Skeletal muscle cell (primary cell): Measurements from ENCODE around the gene GALNS.
"Not testable (repeated sequence)": the region's sequence is repeated elsewhere in the genome, so short reads cannot be mapped to it uniquely, and the experiment has no call there.

Experiments
- DNase-seq: peaks from one replicate; pipeline ENCODE4 v3.0.0-alpha.2; 2010; ENCODE audit warnings: low read depth
- H3K4me3 ChIP-seq: 2 replicates; pipeline ENCODE4 v1.5.1; 2011; ENCODE audit warnings: low read depth, mild to moderate bottlenecking, control low read depth, low read length, moderate library complexity

GALNS gene

GRCh38 chr16:88889702-88890352 is 33.1 kb upstream of the GALNS start:
- DNase-seq: not testable (repeated sequence)

GRCh38 chr16:88888461-88889387 is 32.0 kb upstream of the GALNS start:
- DNase-seq: no peak
- no peak overlapping the region for H3K4me3 ChIP-seq

More at GRCh38 chr16:88889702-88890352, 33.1 kb upstream of the GALNS start:
- not testable (repeated sequence) for H3K4me3 ChIP-seq

GRCh38 chr16:88888057-88888456 is 31.3 kb upstream of the GALNS start:
- H3K4me3 ChIP-seq: no peak overlapping the region
- no peak for DNase-seq

GRCh38 chr16:88886845-88887521 is 30.2 kb upstream of the GALNS start:
- DNase-seq: no peak
- H3K4me3 ChIP-seq: no peak overlapping the region

- no peak for DNase-seq
- no peak overlapping the region for H3K4me3 ChIP-seq
Measured at GRCh38 chr16:88886420-88886844, 29.7 kb upstream of the GALNS start.

DNA sequence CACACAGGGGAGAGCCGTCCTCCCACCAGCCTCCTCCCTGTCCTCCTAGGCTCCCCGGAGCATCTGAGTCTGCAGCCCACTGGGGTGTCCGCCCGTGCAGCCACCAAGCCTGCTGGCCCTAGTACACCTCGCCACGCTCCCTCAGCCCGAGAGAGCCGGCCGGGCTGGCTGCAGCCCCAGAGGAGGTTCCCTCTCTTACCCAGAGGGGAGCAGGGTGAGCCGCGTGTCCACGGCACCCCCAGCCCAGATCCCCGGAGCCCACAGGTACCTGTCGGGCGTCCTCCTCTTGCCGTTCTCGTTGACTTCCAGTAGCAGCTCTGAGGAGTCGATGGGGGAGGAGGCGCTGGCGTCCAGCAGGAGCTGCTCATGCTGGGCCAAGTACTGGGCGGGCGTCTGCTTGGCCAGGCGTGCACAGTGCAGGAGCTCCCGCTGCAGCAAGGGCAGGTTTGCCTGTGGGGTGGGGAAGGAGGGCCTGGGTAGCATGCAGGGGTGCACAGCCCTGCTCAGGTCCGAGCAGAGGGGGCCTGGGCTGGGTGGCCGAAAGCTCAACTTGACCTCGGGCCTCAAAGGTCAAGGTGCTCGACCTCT is 29.0 kb upstream of the GALNS start:
- DNase-seq: no peak
- no peak overlapping the region for H3K4me3 ChIP-seq

GRCh38 chr16:88884569-88885271 is 28.0 kb upstream of the GALNS start:
- DNase-seq: no peak
- H3K4me3 ChIP-seq: no peak overlapping the region

GRCh38 chr16:88883946-88884345 is 27.2 kb upstream of the GALNS start:
- DNase-seq: no peak
- H3K4me3 ChIP-seq: no peak overlapping the region

DNA sequence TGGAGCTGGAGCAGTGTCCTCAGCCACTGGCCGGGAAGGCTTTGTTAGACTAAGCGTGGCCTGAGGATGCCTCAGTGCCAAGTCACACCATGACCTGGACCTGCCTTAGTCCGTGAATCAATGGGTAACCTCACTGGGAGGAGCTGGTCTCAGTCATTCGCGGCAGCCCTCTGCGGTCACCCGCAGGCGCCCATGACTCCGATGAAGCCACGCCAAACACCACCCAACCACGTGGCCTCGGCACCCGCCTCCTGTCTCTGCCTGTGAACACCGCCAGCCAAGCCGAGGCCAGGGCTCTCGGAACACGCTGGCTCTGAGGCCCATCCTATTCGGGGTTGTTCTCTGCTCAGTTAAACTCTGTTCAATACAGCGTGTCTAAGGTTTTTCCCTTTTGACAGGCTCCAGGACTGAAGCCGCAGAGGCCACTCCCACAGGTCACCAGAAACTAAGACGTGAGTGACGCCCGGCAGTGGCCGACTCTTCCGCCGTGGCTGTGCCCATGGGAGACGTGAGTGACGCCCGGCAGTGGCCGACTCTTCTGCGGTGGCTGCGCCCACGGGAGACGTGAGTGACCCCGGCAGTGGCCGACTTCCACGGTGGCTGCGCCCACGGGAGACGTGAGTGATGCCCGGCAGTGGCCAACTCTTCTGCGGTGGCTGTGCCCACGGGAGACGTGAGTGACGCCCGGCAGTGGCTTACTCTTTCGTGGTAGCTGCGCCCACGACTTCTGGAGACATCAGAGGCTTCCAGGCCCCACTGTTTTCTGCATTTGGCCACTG is 26.6 kb upstream of the GALNS start:
- no peak for DNase-seq

DNA sequence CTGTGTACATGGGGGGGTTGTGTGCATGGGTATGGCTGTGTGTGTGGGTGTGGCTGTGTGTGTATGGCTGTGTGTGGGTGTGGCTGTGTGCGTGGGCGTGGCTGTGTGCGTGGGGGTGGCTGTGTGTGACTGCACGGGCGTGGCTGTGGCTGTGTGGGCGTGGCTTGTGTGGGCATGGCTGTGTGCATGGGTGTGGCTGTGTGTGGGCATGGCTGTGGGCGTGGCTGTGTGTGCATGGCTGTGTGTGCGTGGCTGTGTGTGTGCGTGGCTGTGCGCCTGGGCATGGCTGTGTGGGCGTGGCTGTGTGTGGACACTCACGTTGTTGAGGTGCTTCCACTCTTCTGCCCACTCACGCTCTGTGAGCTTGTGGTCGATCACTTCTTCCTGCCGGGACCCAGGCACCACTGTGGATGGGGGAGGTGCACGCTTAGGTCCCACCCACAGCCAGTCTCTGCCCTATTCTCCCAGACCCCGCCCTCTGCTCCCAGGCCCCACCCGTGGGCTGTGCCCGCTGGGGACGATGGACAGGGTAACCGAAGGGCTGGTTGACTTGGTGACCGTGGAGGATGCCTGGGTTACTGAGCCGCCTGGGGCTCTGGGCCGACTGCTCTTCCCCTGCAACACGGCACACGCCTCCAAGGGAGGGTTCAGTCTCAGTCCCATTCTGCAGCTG is 25.7 kb upstream of the GALNS start:
- no peak for DNase-seq
- H3K4me3 ChIP-seq: no peak overlapping the region

More for the DNA sequence above, 26.6 kb upstream of the GALNS start:
- H3K4me3 ChIP-seq: no peak overlapping the region

- H3K4me3 ChIP-seq: no peak overlapping the region
- DNase-seq: no peak
Measured at GRCh38 chr16:88881675-88882357, 25.1 kb upstream of the GALNS start.

DNA sequence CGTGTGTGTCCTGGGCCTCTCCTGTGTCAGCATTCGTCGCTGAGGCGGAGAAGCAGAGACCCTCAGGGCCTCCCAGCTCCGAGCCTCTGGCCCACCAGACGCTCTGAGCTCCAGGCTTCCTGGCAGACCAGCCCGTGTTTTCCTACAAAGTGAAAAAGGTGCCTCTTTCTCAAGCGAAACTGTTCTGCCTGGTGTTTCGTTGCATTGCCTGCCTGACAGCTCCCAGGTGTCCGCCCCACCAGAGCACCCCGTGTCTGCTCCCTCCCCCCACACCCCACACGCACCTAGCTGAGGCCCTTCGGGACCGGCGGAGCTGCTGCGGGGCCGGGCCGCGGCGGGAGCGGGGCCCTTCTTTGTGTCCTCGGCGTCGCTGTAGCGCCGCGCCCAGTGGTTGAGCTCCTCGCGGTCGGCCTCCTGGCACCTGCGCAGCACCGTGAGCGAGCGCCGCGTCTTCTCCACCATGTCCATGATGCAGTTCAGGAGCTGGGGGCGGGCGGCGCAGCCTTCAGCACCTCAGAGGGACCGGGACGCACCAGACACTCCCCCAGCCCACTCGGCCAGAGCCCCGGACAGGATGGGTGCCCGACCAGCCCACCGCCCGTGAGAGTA is 24.4 kb upstream of the GALNS start:
- H3K4me3 ChIP-seq: no peak overlapping the region
- no peak for DNase-seq

DNA sequence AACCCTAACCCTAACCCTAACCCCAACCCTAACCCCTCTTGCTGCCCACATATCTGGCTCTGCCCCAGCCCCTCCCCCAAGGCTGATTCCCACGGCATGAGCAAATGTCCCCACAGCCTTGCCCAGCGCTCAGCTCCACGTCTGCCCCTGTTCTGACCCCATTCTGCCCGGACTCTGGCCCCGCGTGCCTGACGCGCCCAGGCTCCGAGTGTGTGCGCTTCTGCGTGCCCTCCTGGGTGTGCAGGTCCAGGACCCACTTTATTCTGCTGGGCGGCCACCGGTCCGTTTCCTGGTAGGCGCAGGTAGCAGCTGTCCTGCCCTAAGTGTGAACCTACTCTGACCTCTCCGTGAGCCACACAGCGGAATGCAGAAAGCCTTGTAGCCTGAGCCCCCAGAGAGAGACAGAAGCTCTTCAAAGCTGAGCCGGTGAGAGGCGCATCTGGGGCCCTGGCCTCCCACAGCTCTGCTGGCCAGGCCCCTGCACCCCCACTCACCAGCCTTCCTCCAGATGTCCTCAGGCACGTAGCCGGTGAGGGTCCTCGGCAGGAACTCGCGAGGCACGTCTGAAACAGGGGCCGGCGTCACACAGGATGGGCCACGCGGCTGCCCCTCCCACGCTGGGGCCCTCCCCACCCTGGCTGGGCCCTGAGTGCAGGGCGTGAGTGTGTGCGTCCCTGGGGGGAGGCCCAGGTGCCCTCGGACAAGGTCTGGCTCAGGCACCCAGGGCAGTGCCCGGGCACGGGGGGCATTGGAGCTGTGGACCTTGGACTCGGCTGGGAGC is 23.7 kb upstream of the GALNS start:
- no peak overlapping the region for H3K4me3 ChIP-seq
- no peak for DNase-seq

DNA sequence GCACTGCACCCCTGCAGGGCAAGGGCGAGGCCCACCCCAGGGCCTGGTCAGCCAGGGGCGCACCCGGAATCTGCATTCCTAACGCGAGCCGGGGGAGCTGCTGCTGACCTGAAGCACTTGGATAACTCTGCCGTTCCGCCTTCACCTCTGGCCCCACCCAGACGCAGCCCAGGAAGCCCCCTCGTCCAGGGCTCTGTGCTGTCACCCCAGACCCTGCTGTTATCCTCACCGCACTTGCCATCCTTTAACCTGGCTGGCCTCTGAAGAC is 23.0 kb upstream of the GALNS start:
- no peak overlapping the region for H3K4me3 ChIP-seq
- DNase-seq: no peak

- DNase-seq: no peak
- H3K4me3 ChIP-seq: no peak overlapping the region
Measured at GRCh38 chr16:88878967-88879787, 22.4 kb upstream of the GALNS start.

DNA sequence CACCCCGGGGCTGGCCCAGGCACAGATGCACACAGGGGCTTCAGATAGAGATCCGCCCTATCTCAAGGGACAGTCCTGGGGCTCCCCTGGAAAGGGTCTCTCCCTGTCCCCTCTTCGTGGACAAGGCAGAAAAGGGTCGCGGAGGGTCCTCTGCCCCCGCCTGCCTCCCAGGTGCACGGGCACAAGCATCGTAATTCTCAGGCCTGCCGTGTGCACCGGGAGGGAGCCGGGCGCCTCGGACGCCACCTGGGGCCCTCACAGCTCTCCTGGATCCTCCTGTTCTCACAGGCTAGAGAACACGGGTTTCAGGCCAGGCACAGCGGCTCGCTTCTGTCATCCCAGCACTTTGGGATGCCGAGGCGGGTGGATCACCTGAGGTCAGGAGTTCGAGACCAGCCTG is 21.6 kb upstream of the GALNS start:
- DNase-seq: no peak

More for the DNA sequence above, 21.6 kb upstream of the GALNS start:
- no peak overlapping the region for H3K4me3 ChIP-seq
